T1000 (cell line): ENCODE results near the gene SLIT1.
"Not testable (repeated sequence)": the region's sequence is repeated elsewhere in the genome, so short reads cannot be mapped to it uniquely, and the experiment has no call there.

Experiments
- DNase-seq: peaks from one replicate; lab custom pipeline; 2025; ENCODE audit warnings: mixed read lengths; lab: John Stamatoyannopoulos, UW

SLIT1 gene

GRCh38 chr10:97042716-97043562, 142.8 kb downstream of the SLIT1 start:
- DNase-seq: no peak

- DNase-seq: no peak
Measured at GRCh38 chr10:97042081-97042480, 143.7 kb downstream of the SLIT1 start.

- DNase-seq: no peak
Measured at GRCh38 chr10:97040706-97041105, 145.1 kb downstream of the SLIT1 start.

- no peak for DNase-seq
Measured at GRCh38 chr10:97040248-97040584, 145.5 kb downstream of the SLIT1 start.

- DNase-seq: no peak
Measured at GRCh38 chr10:97039538-97040247, 146.1 kb downstream of the SLIT1 start.

GRCh38 chr10:97038688-97039087, 147.1 kb downstream of the SLIT1 start:
- DNase-seq: no peak

GRCh38 chr10:97037365-97038361, 148.1 kb downstream of the SLIT1 start:
- peak; percentile 81 for DNase-seq

- no peak for DNase-seq
Measured at GRCh38 chr10:97034958-97035769, 150.6 kb downstream of the SLIT1 start.

GRCh38 chr10:97034301-97034700, 151.5 kb downstream of the SLIT1 start:
- DNase-seq: peak; percentile 16

GRCh38 chr10:97033841-97034240, 151.9 kb downstream of the SLIT1 start:
- not testable (repeated sequence) for DNase-seq

GRCh38 chr10:97032624-97033023, 153.1 kb downstream of the SLIT1 start:
- DNase-seq: no peak

GRCh38 chr10:97031459-97031858, 154.3 kb downstream of the SLIT1 start:
- no peak for DNase-seq

GRCh38 chr10:97030894-97031293, 154.9 kb downstream of the SLIT1 start:
- no peak for DNase-seq

- DNase-seq: no peak
Measured at GRCh38 chr10:97029271-97029670, 156.5 kb downstream of the SLIT1 start.

GRCh38 chr10:97028832-97029178, 157.0 kb downstream of the SLIT1 start:
- DNase-seq: no peak

- DNase-seq: peak; percentile 26
Measured at GRCh38 chr10:97028126-97028831, 157.5 kb downstream of the SLIT1 start.

GRCh38 chr10:97025613-97026242, 160.0 kb downstream of the SLIT1 start:
- no peak for DNase-seq

GRCh38 chr10:97024168-97025073, 161.3 kb downstream of the SLIT1 start:
- peak; percentile 71 for DNase-seq
